ENCODE data around the gene PRR29.

PRR29 gene

DNA sequence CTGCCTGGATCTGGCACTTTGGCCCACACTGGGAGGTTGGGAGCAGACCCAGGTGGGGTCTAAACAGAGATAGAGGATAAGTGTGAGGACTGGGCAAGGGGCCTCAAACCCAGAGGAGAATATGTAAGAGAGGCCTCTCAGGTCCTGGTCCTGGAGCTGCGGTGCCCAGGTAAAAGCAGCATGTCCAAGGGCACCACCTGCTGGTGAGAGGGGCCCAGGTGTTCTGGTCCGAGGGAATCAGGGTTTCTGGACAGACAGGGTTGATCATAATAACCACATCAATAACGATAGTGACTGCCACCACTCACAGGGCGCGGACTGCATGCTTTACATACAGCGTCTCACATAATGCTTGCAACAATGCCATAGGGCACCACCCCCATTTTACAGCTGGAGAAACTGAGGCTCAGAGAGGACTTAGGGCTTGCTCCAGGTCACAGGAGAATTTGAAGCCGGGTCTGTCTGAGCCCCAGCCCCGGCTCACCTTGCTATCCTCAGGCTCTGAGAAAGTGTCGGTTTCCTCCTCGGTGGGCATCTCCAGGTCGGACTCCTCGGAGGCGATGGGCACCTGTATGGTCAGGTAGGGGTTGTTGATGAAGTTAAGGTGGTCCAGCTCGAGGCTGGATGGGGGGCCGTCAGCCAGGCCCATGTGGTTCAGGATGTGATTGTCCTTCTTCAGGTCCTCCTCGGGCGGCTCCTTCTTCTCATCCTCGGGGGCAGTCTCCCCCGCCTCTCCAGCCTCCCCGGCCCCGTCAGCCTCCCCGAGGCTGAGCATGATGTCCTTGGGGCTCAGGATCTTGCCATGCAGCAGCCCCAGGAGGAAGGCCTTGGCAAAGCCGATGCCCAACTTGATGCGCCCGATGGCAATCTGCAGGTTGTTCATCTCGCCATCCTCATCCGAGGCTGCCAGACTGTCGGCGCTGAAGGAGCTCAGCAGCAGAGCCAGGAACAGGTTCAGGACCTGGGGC lies 46.9 kb upstream of the PRR29 start:
- TF ChIP-seq GABPA (IDR thresholded peaks at IDR 0.05; ENCODE audit: low read depth) (no peak), POLR2AphosphoS5 (IDR thresholded peaks at IDR 0.05; ENCODE audit: low read depth) (no peak), SPI1 (IDR thresholded peaks at IDR 0.05; ENCODE audit: borderline replicate concordance, low read depth) (no peak)
- TF ChIP-seq, protein P1, sequence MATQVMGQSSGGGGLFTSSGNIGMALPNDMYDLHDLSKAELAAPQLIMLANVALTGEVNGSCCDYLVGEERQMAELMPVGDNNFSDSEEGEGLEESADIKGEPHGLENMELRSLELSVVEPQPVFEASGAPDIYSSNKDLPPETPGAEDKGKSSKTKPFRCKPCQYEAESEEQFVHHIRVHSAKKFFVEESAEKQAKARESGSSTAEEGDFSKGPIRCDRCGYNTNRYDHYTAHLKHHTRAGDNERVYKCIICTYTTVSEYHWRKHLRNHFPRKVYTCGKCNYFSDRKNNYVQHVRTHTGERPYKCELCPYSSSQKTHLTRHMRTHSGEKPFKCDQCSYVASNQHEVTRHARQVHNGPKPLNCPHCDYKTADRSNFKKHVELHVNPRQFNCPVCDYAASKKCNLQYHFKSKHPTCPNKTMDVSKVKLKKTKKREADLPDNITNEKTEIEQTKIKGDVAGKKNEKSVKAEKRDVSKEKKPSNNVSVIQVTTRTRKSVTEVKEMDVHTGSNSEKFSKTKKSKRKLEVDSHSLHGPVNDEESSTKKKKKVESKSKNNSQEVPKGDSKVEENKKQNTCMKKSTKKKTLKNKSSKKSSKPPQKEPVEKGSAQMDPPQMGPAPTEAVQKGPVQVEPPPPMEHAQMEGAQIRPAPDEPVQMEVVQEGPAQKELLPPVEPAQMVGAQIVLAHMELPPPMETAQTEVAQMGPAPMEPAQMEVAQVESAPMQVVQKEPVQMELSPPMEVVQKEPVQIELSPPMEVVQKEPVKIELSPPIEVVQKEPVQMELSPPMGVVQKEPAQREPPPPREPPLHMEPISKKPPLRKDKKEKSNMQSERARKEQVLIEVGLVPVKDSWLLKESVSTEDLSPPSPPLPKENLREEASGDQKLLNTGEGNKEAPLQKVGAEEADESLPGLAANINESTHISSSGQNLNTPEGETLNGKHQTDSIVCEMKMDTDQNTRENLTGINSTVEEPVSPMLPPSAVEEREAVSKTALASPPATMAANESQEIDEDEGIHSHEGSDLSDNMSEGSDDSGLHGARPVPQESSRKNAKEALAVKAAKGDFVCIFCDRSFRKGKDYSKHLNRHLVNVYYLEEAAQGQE (IDR thresholded peaks at IDR 0.05; ENCODE audit: insufficient replicate concordance, low read depth): no peak
- TF ChIP-seq, protein P2, sequence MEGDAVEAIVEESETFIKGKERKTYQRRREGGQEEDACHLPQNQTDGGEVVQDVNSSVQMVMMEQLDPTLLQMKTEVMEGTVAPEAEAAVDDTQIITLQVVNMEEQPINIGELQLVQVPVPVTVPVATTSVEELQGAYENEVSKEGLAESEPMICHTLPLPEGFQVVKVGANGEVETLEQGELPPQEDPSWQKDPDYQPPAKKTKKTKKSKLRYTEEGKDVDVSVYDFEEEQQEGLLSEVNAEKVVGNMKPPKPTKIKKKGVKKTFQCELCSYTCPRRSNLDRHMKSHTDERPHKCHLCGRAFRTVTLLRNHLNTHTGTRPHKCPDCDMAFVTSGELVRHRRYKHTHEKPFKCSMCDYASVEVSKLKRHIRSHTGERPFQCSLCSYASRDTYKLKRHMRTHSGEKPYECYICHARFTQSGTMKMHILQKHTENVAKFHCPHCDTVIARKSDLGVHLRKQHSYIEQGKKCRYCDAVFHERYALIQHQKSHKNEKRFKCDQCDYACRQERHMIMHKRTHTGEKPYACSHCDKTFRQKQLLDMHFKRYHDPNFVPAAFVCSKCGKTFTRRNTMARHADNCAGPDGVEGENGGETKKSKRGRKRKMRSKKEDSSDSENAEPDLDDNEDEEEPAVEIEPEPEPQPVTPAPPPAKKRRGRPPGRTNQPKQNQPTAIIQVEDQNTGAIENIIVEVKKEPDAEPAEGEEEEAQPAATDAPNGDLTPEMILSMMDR (IDR thresholded peaks at IDR 0.05; ENCODE audit: insufficient read depth, low read length): no peak
- H3K4me3 ChIP-seq (replicated peaks; ENCODE audit: insufficient read depth, low read length): no peak overlapping the region
- H3K27me3 ChIP-seq (ENCODE audit: insufficient read depth, poor library complexity, severe bottlenecking): no peaks in the 10 kb centered on the region
- peak in 1 of 2 experiments; percentile 4 for DNase-seq (ENCODE audit: low read depth in 1 of 2, low spot score in 1 of 2)
- H3K27ac ChIP-seq (replicated peaks): no peak overlapping the region

GRCh38 chr17:63954402-63955063 lies 43.6 kb upstream of the PRR29 start:
- TF ChIP-seq, protein P2 (IDR thresholded peaks at IDR 0.05; ENCODE audit: insufficient read depth, low read length): no peak
- TF ChIP-seq SPI1 (IDR thresholded peaks at IDR 0.05; ENCODE audit: borderline replicate concordance, low read depth) (peak; percentile 78; the same call in 1 of the 2 replicates), POLR2AphosphoS5 (IDR thresholded peaks at IDR 0.05; ENCODE audit: low read depth) (no peak), GABPA (IDR thresholded peaks at IDR 0.05; ENCODE audit: low read depth) (no peak)
- TF ChIP-seq, protein P1 (IDR thresholded peaks at IDR 0.05; ENCODE audit: insufficient replicate concordance, low read depth): no peak
- no peaks in the 10 kb centered on the region for H3K27me3 ChIP-seq (ENCODE audit: insufficient read depth, poor library complexity, severe bottlenecking)
- DNase-seq (ENCODE audit: low read depth in 1 of 2, low spot score in 1 of 2): peak; percentile 41 to 56
- no peak overlapping the region for H3K4me3 ChIP-seq (replicated peaks; ENCODE audit: insufficient read depth, low read length)
- no peak overlapping the region for H3K27ac ChIP-seq (replicated peaks)

DNA sequence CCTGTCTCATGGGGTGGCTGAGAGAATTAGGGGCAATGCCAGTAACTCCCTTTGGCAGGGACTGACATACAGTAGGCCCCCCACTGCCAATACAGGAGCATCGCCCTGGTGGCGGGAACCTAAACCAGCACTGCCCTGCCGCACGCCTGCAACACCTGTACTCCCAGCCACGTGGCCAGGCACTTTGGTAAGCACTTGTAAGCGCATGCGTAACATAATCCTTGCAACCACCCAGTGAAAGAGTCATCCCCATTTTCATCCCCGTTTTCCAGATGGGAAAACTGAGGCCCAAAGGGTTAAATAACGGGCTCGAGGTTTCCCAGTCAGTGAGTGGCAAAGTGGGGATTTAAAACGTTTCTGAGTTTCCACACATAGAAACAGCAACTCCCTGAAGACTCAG lies 42.9 kb upstream of the PRR29 start:
- no peak for DNase-seq (ENCODE audit: low read depth in 1 of 2, low spot score in 1 of 2)
- TF ChIP-seq, protein P1 (IDR thresholded peaks at IDR 0.05; ENCODE audit: insufficient replicate concordance, low read depth): no peak
- TF ChIP-seq, protein P2 (IDR thresholded peaks at IDR 0.05; ENCODE audit: insufficient read depth, low read length): no peak
- TF ChIP-seq SPI1 (IDR thresholded peaks at IDR 0.05; ENCODE audit: borderline replicate concordance, low read depth): no peak
- TF ChIP-seq POLR2AphosphoS5 (IDR thresholded peaks at IDR 0.05; ENCODE audit: low read depth): no peak
- no peak for TF ChIP-seq GABPA (IDR thresholded peaks at IDR 0.05; ENCODE audit: low read depth)
- no peak overlapping the region for H3K27ac ChIP-seq (replicated peaks)
- no peaks in the 10 kb centered on the region for H3K27me3 ChIP-seq (ENCODE audit: insufficient read depth, poor library complexity, severe bottlenecking)
- H3K4me3 ChIP-seq (replicated peaks; ENCODE audit: insufficient read depth, low read length): no peak overlapping the region

Data from HL-60 (cell line).